ENCODE results near the gene MAIP1. TPM values are rescaled to one million over a fixed set of nuclear protein-coding genes. Genes with fewer than 3 reads are reported as not detected.
A peak's percentile ranks its signal among the peaks of the same experiment; 100 is the strongest.

The MAIP1 gene
- total and polyA plus RNA-seq, 2 donors (not counting 1 experiment from before 2014, with no cell fraction given) = 14.5 to 24.8 TPM

DNA sequence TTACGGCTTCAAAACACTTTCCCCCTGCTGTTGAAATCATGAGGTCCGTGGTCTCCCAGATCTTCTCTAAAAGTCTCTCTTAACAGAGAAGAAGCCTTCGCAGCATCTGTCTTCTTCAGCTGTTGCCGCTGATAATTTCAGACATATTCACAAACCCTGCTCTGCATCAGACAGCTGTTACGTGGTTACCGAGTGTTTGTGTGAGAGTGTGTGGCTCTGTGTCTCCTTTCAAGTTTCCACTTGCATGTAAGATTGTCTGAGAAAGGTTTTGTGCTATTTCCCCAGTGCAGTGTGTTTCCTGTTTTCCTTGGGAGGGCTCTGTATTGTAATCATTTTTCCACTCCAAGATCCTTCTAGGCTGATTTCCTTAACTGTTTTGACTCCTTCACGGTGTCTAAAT is 32.8 kb downstream of the MAIP1 start:
- no peak overlapping the region for H3K9ac ChIP-seq (ENCODE audit: insufficient read depth, low read length)

DNA sequence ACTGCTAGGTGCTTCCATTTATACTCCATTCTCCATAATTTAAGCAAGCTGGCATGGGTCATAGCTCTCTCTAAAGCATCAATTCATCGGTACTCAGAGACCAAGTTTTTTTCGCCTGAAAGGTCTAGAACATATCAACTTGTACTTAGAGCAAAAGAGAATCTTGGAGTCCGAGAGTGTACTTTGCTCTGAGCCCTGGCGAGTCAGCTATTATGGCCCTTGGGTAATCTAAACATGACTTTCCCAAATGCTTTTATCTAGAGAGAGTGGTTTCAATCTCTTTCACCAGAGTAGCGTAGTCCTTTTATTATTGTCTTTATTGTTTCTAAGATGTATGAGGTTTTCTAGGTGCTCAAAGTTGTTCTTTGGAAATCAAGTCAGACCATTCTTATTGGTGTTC is 34.4 kb downstream of the MAIP1 start:
- TF ChIP-seq, protein P1, sequence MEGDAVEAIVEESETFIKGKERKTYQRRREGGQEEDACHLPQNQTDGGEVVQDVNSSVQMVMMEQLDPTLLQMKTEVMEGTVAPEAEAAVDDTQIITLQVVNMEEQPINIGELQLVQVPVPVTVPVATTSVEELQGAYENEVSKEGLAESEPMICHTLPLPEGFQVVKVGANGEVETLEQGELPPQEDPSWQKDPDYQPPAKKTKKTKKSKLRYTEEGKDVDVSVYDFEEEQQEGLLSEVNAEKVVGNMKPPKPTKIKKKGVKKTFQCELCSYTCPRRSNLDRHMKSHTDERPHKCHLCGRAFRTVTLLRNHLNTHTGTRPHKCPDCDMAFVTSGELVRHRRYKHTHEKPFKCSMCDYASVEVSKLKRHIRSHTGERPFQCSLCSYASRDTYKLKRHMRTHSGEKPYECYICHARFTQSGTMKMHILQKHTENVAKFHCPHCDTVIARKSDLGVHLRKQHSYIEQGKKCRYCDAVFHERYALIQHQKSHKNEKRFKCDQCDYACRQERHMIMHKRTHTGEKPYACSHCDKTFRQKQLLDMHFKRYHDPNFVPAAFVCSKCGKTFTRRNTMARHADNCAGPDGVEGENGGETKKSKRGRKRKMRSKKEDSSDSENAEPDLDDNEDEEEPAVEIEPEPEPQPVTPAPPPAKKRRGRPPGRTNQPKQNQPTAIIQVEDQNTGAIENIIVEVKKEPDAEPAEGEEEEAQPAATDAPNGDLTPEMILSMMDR (conservative IDR thresholded peaks at IDR 0.05 in 1 of 2, IDR thresholded peaks at IDR 0.05 in 1 of 2; ENCODE audit: low read depth in 1 of 2, low read length in 2 of 2) = no peak
- no peak for TF ChIP-seq EZH2 (IDR thresholded peaks at IDR 0.05; ENCODE audit: low read length, missing control alignments)
- Histone ChIP-seq H3K9ac (ENCODE audit: insufficient read depth, low read length) (no peak overlapping the region), H3K9me3 (ENCODE audit: control insufficient read depth, insufficient read depth, low read depth, low read length) (no peaks in the 10 kb centered on the region), H3K4me3 (replicated peaks in 1 of 4; ENCODE audit: control extremely low read depth in 1 of 4, insufficient read depth in 1 of 4, low read depth in 3 of 4, low read length in 4 of 4) (no peak overlapping the region), H3K79me2 (ENCODE audit: control insufficient read depth, insufficient read depth, low read length) (no peaks in the 10 kb centered on the region), H3K4me1 (ENCODE audit: control insufficient read depth, extremely low read depth, insufficient read depth, low read length) (no peaks in the 10 kb centered on the region), H3K36me3 (ENCODE audit: control insufficient read depth, insufficient read depth, low read length) (no peaks in the 10 kb centered on the region), H2AFZ (ENCODE audit: low read length) (no peak overlapping the region), H3K27me3 (ENCODE audit: control insufficient read depth, insufficient read depth, low read length) (no peaks in the 10 kb centered on the region), H3K27ac (ENCODE audit: insufficient read depth, low read length) (no peak overlapping the region), H4K20me1 (ENCODE audit: control insufficient read depth, extremely low read depth, insufficient read depth, low read length) (no peaks in the 10 kb centered on the region), H3K4me2 (ENCODE audit: extremely low read depth, insufficient read depth, low read length) (no peak overlapping the region)
- no peak for DNase-seq (ENCODE audit: low read depth in 2 of 2)

More for the DNA sequence above, 32.8 kb downstream of the MAIP1 start:
- H3K4me1 ChIP-seq (ENCODE audit: control insufficient read depth, extremely low read depth, insufficient read depth, low read length) = no peaks in the 10 kb centered on the region
- H3K9me3 ChIP-seq (ENCODE audit: control insufficient read depth, insufficient read depth, low read depth, low read length) = no peaks in the 10 kb centered on the region
- peak overlapping the region; percentile 56 for H3K4me2 ChIP-seq (ENCODE audit: extremely low read depth, insufficient read depth, low read length)
- no peak overlapping the region for H3K27ac ChIP-seq (ENCODE audit: insufficient read depth, low read length)
- H3K79me2 ChIP-seq (ENCODE audit: control insufficient read depth, insufficient read depth, low read length) = no peaks in the 10 kb centered on the region
- H2AFZ ChIP-seq (ENCODE audit: low read length) = peak overlapping the region; percentile 30
- H3K36me3 ChIP-seq (ENCODE audit: control insufficient read depth, insufficient read depth, low read length) = no peaks in the 10 kb centered on the region
- TF ChIP-seq, protein P1 (conservative IDR thresholded peaks at IDR 0.05 in 1 of 2, IDR thresholded peaks at IDR 0.05 in 1 of 2; ENCODE audit: low read depth in 1 of 2, low read length in 2 of 2) = no peak
- TF ChIP-seq EZH2 (IDR thresholded peaks at IDR 0.05; ENCODE audit: low read length, missing control alignments) = no peak
- peak; percentile 20 to 43 for DNase-seq (ENCODE audit: low read depth in 2 of 2)
- no peaks in the 10 kb centered on the region for H3K27me3 ChIP-seq (ENCODE audit: control insufficient read depth, insufficient read depth, low read length)
- no peak overlapping the region for H3K4me3 ChIP-seq (replicated peaks in 1 of 4; ENCODE audit: control extremely low read depth in 1 of 4, insufficient read depth in 1 of 4, low read depth in 3 of 4, low read length in 4 of 4)
- H4K20me1 ChIP-seq (ENCODE audit: control insufficient read depth, extremely low read depth, insufficient read depth, low read length) = no peaks in the 10 kb centered on the region

DNA sequence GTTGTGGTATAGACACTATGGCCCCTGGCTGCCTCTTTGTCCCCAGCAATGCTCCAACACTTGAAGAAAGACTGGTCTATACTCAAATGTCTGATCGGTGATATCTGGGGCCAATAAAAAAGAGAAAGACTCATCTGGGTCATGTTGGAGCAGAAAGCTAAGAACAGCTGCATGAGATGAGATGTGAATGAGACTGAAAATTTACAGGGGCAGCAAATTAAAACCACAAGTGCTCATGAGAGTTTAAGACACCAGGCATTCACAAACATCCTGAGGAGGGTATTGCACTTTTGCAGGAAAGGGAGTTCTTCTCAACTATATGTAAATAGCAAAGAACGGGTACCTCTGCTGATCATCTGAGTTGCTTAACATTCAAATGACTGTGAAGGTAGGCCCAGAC is 36.3 kb downstream of the MAIP1 start:
- Histone ChIP-seq H3K4me1 (ENCODE audit: control insufficient read depth, extremely low read depth, insufficient read depth, low read length) (no peaks in the 10 kb centered on the region), H3K9ac (ENCODE audit: insufficient read depth, low read length) (no peak overlapping the region)
- DNase-seq (ENCODE audit: low read depth in 2 of 2) = no peak

More for the DNA sequence above, 36.3 kb downstream of the MAIP1 start:
- no peak overlapping the region for H2AFZ ChIP-seq (ENCODE audit: low read length)
- H4K20me1 ChIP-seq (ENCODE audit: control insufficient read depth, extremely low read depth, insufficient read depth, low read length) = no peaks in the 10 kb centered on the region
- no peaks in the 10 kb centered on the region for H3K79me2 ChIP-seq (ENCODE audit: control insufficient read depth, insufficient read depth, low read length)
- no peak overlapping the region for H3K4me3 ChIP-seq (replicated peaks in 1 of 4; ENCODE audit: control extremely low read depth in 1 of 4, insufficient read depth in 1 of 4, low read depth in 3 of 4, low read length in 4 of 4)
- H3K27ac ChIP-seq (ENCODE audit: insufficient read depth, low read length) = no peak overlapping the region
- no peaks in the 10 kb centered on the region for H3K36me3 ChIP-seq (ENCODE audit: control insufficient read depth, insufficient read depth, low read length)
- TF ChIP-seq, protein P1 (conservative IDR thresholded peaks at IDR 0.05 in 1 of 2, IDR thresholded peaks at IDR 0.05 in 1 of 2; ENCODE audit: low read depth in 1 of 2, low read length in 2 of 2) = no peak
- TF ChIP-seq EZH2 (IDR thresholded peaks at IDR 0.05; ENCODE audit: low read length, missing control alignments) = no peak
- no peak overlapping the region for H3K4me2 ChIP-seq (ENCODE audit: extremely low read depth, insufficient read depth, low read length)
- no peaks in the 10 kb centered on the region for H3K9me3 ChIP-seq (ENCODE audit: control insufficient read depth, insufficient read depth, low read depth, low read length)
- H3K27me3 ChIP-seq (ENCODE audit: control insufficient read depth, insufficient read depth, low read length) = no peaks in the 10 kb centered on the region

Data from fibroblast of lung (primary cell).